ENCODE measurements around the gene SEC61G. TPM values are rescaled to one million over a fixed set of nuclear protein-coding genes. Genes with fewer than 3 reads are reported as not detected.

The SEC61G gene
- total RNA-seq, 1 donor from 2014 or later: 79.5 TPM

GRCh38 chr7:54796853-54797252, 37.8 kb upstream of the SEC61G start:
- intact Hi-C loops (cut with DNase I): no loop called here
- H3K9me3 ChIP-seq: no peaks in the 10 kb centered on the region

GRCh38 chr7:54796150-54796549, 37.1 kb upstream of the SEC61G start:
- H3K27me3 ChIP-seq (ENCODE audit: low read depth): no peaks in the 10 kb centered on the region
- no peak overlapping the region for H3K27ac ChIP-seq
- H3K4me1 ChIP-seq: no peaks in the 10 kb centered on the region
- no peaks in the 10 kb centered on the region for H3K9me3 ChIP-seq
- ATAC-seq (no peak), DNase-seq (no peak)
- H3K4me3 ChIP-seq: no peak overlapping the region
- no peak for TF ChIP-seq CTCF (IDR thresholded peaks at IDR 0.05)
- H3K36me3 ChIP-seq: no peaks in the 10 kb centered on the region
- intact Hi-C loops (cut with DNase I): no loop called here

More at GRCh38 chr7:54796853-54797252, 37.8 kb upstream of the SEC61G start:
- H3K27ac ChIP-seq: no peak overlapping the region
- H3K4me1 ChIP-seq: no peaks in the 10 kb centered on the region
- no peaks in the 10 kb centered on the region for H3K27me3 ChIP-seq (ENCODE audit: low read depth)
- no peaks in the 10 kb centered on the region for H3K36me3 ChIP-seq
- no peak for ATAC-seq
- TF ChIP-seq CTCF (IDR thresholded peaks at IDR 0.05): no peak
- H3K4me3 ChIP-seq: no peak overlapping the region
- no peak for DNase-seq

DNA sequence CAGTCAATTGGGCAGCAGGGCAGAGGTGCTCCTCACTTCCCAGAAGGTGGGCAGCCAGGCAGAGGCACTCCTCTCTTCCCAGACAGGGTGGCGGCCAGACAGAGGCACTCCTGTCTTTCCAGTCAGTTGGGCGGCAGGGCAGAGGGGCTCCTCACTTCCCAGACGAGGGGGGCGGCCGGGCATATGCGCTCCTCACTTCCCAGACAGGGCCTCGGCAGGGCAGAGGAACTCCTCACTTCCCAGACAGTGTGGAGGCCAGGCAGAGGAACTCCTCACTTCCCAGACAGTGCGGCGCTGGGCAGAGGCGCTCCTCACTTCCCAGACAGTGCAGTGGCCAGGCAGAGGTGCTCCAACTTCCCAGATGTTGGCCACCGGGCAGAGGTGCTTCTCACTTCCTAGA, 33.4 kb upstream of the SEC61G start:
- ATAC-seq (no peak), DNase-seq (no peak)
- TF ChIP-seq CTCF (IDR thresholded peaks at IDR 0.05): no peak
- no peak overlapping the region for H3K27ac ChIP-seq
- intact Hi-C loops (cut with DNase I): no loop called here
- no peak overlapping the region for H3K4me3 ChIP-seq
- no peaks in the 10 kb centered on the region for H3K36me3 ChIP-seq
- H3K9me3 ChIP-seq: no peaks in the 10 kb centered on the region
- H3K27me3 ChIP-seq (ENCODE audit: low read depth): no peaks in the 10 kb centered on the region
- H3K4me1 ChIP-seq: peaks cover 5% of the 10 kb centered on the region

DNA sequence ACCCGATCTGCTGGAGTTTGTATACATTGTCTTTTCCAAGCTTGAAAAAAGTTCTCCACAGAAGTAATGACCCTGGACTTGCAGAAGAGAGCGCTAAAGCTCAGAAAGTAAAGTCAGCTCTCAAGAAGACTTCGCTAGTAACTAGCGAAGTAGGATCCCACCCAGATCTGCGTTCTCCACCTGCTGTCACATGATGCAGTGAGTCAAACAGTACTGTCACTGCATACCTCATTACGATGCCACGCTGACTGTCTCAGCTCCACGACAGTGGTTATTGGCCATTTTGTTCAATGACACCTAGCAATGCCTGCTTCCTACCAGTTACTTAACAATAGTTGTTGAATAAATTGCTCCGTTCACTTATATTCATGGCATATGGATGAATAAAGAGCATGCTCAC, 29.7 kb upstream of the SEC61G start:
- peak; percentile 74 to 84 for ATAC-seq
- TF ChIP-seq CTCF (IDR thresholded peaks at IDR 0.05): peak; percentile 66
- no peak overlapping the region for H3K4me3 ChIP-seq

DNA sequence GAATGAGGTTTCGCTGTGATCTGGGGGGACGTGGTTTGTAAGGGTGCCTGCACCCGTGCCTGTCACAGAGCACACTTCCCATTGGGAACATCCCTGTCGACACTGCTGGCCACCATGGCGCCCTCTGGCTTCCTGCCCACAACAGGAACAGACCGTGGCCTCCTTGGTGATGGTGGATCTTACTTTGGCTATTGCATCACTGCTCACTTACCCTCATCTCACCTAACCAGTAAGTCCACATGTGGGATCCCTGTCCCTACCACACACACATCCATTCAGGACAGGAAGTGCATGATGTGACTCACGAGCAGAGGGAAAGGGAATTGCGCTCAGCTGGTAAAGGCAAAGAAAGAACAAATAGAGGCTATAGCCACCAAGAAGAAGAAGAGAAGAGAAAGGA, 26.2 kb upstream of the SEC61G start:
- intact Hi-C loops (cut with DNase I): no loop called here
- DNase-seq (no peak), ATAC-seq (no peak)
- Histone ChIP-seq H3K27me3 (ENCODE audit: low read depth) (no peaks in the 10 kb centered on the region), H3K27ac (no peak overlapping the region), H3K9me3 (no peaks in the 10 kb centered on the region), H3K36me3 (no peaks in the 10 kb centered on the region), H3K4me1 (peaks cover 5% of the 10 kb centered on the region), H3K4me3 (no peak overlapping the region)
- TF ChIP-seq CTCF (IDR thresholded peaks at IDR 0.05): no peak

More for the DNA sequence above, 29.7 kb upstream of the SEC61G start:
- no peaks in the 10 kb centered on the region for H3K36me3 ChIP-seq
- intact Hi-C loops (cut with DNase I): no loop called here
- no peaks in the 10 kb centered on the region for H3K9me3 ChIP-seq
- no peak for DNase-seq
- H3K27ac ChIP-seq: no peak overlapping the region
- peaks cover 5% of the 10 kb centered on the region for H3K4me1 ChIP-seq
- H3K27me3 ChIP-seq (ENCODE audit: low read depth): no peaks in the 10 kb centered on the region

- no peak for DNase-seq
- no peaks in the 10 kb centered on the region for H3K36me3 ChIP-seq
- ATAC-seq: no peak
- no peak overlapping the region for H3K4me3 ChIP-seq
- H3K9me3 ChIP-seq: no peaks in the 10 kb centered on the region
- H3K4me1 ChIP-seq: peaks cover 5% of the 10 kb centered on the region
- H3K27ac ChIP-seq: no peak overlapping the region
- no peaks in the 10 kb centered on the region for H3K27me3 ChIP-seq (ENCODE audit: low read depth)
- TF ChIP-seq CTCF (IDR thresholded peaks at IDR 0.05): no peak
- intact Hi-C loops (cut with DNase I): no loop called here
Measured at GRCh38 chr7:54783952-54784351, 24.9 kb upstream of the SEC61G start.
